ENCODE data around the gene APOBEC3A. TPM values are rescaled to one million over a fixed set of nuclear protein-coding genes. Genes with fewer than 3 reads are reported as not detected.

Gene APOBEC3A
- total and polyA plus RNA-seq, 10 of the 15 experiments (the other 5 are each of a cell fraction or from before 2014, with no cell fraction given), result 0.20 TPM; not detected in 9

DNA sequence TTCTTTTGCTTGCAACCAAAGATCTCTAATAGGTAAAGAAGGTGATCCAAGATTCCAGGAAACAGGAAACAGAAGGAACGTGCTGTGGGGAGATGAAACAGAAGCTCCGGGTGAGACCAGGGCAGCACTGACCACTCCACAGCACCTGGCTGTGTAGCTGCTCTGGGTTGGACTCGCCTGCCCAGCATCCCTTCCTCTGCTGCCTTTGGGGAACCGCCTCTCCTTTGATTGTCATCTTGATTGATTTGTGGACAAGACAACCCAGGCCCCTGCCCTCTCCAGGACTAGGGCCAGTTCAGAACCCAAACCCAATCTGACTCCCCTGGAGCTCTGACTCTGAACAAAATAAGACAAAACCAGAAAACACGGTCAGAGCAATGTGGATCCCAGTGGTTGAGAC lies 14.7 kb upstream of the APOBEC3A start:
- H3K9ac ChIP-seq (ENCODE audit: control insufficient read depth, insufficient read depth, low read length), result no peak overlapping the region
- ChIA-PET CTCF (interaction anchor here (1.0 to 3.5 kb wide), 5 partner anchors 10 to 73 kb away, joined by 3 to 24 read pairs (median 10); no protein-coding TSS in a partner anchor), POLR2A (interaction anchor here (1.1 kb wide), 1 partner anchor 13 kb away, joined by 3 read pairs; no protein-coding TSS in a partner anchor), SMC1A (ENCODE audit: uncharacterized antibody, unreplicated experiment) (interaction anchor here (1.2 to 1.5 kb wide), 6 partner anchors 9 to 73 kb away, joined by 4 to 7 read pairs (median 6); no protein-coding TSS in a partner anchor), RAD21 (ENCODE audit: unreplicated experiment) (interaction anchor here (1.1 to 1.4 kb wide), 3 partner anchors 9 to 69 kb away, joined by 4 to 6 read pairs (median 5); no protein-coding TSS in a partner anchor)
- no peaks in the 10 kb centered on the region for H3K9me3 ChIP-seq (replicated peaks; ENCODE audit: control insufficient read depth, insufficient read depth, low read length)
- no peak for FAIRE-seq
- peaks cover 37% of the 10 kb centered on the region for H3K4me1 ChIP-seq (ENCODE audit: control insufficient read depth, insufficient read depth, low read length)
- TF ChIP-seq RUNX3 (IDR thresholded peaks at IDR 0.05; ENCODE audit: low read length), result no peak
- TF ChIP-seq NFYA (IDR thresholded peaks at IDR 0.05; ENCODE audit: borderline replicate concordance, low read depth, low read length), result no peak
- TF ChIP-seq IKZF2 (IDR thresholded peaks at IDR 0.05), result no peak
- no peak for TF ChIP-seq DPF2 (IDR thresholded peaks at IDR 0.05)
- TF ChIP-seq TARDBP (IDR thresholded peaks at IDR 0.05; ENCODE audit: borderline replicate concordance), result no peak
- TF ChIP-seq CBX5 (IDR thresholded peaks at IDR 0.05; ENCODE audit: low read depth), result no peak
- TF ChIP-seq BHLHE40 (IDR thresholded peaks at IDR 0.05; ENCODE audit: borderline replicate concordance in 1 of 2, low read depth in 2 of 2, low read length in 1 of 2), result no peak
- TF ChIP-seq, protein P1, sequence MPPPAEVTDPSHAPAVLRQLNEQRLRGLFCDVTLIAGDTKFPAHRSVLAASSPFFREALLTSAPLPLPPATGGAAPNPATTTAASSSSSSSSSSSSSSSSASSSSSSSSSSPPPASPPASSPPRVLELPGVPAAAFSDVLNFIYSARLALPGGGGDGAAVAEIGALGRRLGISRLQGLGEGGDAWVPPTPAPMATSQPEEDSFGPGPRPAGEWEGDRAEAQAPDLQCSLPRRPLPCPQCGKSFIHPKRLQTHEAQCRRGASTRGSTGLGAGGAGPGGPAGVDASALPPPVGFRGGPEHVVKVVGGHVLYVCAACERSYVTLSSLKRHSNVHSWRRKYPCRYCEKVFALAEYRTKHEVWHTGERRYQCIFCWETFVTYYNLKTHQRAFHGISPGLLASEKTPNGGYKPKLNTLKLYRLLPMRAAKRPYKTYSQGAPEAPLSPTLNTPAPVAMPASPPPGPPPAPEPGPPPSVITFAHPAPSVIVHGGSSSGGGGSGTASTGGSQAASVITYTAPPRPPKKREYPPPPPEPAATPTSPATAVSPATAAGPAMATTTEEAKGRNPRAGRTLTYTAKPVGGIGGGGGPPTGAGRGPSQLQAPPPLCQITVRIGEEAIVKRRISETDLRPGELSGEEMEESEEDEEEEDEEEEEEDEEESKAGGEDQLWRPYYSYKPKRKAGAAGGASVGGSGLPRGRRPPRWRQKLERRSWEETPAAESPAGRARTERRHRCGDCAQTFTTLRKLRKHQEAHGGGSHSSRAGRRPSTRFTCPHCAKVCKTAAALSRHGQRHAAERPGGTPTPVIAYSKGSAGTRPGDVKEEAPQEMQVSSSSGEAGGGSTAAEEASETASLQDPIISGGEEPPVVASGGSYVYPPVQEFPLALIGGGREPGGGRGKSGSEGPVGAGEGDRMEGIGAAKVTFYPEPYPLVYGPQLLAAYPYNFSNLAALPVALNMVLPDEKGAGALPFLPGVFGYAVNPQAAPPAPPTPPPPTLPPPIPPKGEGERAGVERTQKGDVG (CRISPR knock-in tag; IDR thresholded peaks at IDR 0.05), result no peak
- no peak for TF ChIP-seq NR2C1 (IDR thresholded peaks at IDR 0.05)
- TF ChIP-seq, protein P2, sequence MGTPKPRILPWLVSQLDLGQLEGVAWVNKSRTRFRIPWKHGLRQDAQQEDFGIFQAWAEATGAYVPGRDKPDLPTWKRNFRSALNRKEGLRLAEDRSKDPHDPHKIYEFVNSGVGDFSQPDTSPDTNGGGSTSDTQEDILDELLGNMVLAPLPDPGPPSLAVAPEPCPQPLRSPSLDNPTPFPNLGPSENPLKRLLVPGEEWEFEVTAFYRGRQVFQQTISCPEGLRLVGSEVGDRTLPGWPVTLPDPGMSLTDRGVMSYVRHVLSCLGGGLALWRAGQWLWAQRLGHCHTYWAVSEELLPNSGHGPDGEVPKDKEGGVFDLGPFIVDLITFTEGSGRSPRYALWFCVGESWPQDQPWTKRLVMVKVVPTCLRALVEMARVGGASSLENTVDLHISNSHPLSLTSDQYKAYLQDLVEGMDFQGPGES (IDR thresholded peaks at IDR 0.05), result no peak
- no peak for TF ChIP-seq ZNF207 (IDR thresholded peaks at IDR 0.05; ENCODE audit: borderline replicate concordance)
- no peak for TF ChIP-seq MYB (IDR thresholded peaks at IDR 0.05; ENCODE audit: borderline replicate concordance, low read depth, low read length)
- TF ChIP-seq MXI1 (IDR thresholded peaks at IDR 0.05; ENCODE audit: low read depth, low read length), result no peak
- TF ChIP-seq PAX8 (IDR thresholded peaks at IDR 0.05), result no peak
- no peak for TF ChIP-seq ZNF24 (IDR thresholded peaks at IDR 0.05)
- TF ChIP-seq, protein P3, sequence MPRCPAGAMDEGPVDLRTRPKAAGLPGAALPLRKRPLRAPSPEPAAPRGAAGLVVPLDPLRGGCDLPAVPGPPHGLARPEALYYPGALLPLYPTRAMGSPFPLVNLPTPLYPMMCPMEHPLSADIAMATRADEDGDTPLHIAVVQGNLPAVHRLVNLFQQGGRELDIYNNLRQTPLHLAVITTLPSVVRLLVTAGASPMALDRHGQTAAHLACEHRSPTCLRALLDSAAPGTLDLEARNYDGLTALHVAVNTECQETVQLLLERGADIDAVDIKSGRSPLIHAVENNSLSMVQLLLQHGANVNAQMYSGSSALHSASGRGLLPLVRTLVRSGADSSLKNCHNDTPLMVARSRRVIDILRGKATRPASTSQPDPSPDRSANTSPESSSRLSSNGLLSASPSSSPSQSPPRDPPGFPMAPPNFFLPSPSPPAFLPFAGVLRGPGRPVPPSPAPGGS (IDR thresholded peaks at IDR 0.05; ENCODE audit: borderline replicate concordance, insufficient read depth, low read depth, low read length, poor library complexity, severe bottlenecking), result no peak
- intact Hi-C loops (cut with micrococcal nuclease; ENCODE audit: unreplicated experiment), result loop anchor here (5.0 kb wide), 1 partner anchor 40 kb away; the partner anchor contains the start of gene APOBEC3B
- no TSS peak for BruUV-seq (replicated peaks)
- no peaks in the 10 kb centered on the region for H3K79me2 ChIP-seq (ENCODE audit: control insufficient read depth, insufficient read depth, low read length)
- H3K27me3 ChIP-seq (replicated peaks in 1 of 2; ENCODE audit: control insufficient read depth in 2 of 2, insufficient read depth in 2 of 2, low read length in 1 of 2), result no peaks in the 10 kb centered on the region
- WGBS (ENCODE audit: insufficient coverage, insufficient replicate concordance, low lambda C conversion rate, missing lambda C conversion rate), result 40% methylated on average over 5 of the region's 5 CpGs
- H4K20me1 ChIP-seq (ENCODE audit: control insufficient read depth, insufficient read depth), result no peaks in the 10 kb centered on the region
- H3K4me2 ChIP-seq (ENCODE audit: control insufficient read depth, insufficient read depth), result no peak overlapping the region
- H3K4me3 ChIP-seq, result no peak overlapping the region
- DNase-seq (ENCODE audit: low read depth, low spot score), result no peak
- no peak overlapping the region for H3K27ac ChIP-seq (ENCODE audit: control insufficient read depth, insufficient read depth)
- no peak overlapping the region for H2AFZ ChIP-seq (ENCODE audit: control insufficient read depth, low read depth, low read length)
- ATAC-seq, result no peak
- in situ Hi-C loops (cut with MboI), result no loop called here
- no peaks in the 10 kb centered on the region for H3K36me3 ChIP-seq (ENCODE audit: control insufficient read depth in 2 of 2, insufficient read depth in 2 of 2, low read length in 1 of 2)
